ENCODE measurements around the gene YWHAE. TPM values are rescaled to one million over a fixed set of nuclear protein-coding genes. Genes with fewer than 3 reads are reported as not detected.

YWHAE gene
- total RNA-seq, 1 experiment from 2014 or later: 956 TPM

DNA sequence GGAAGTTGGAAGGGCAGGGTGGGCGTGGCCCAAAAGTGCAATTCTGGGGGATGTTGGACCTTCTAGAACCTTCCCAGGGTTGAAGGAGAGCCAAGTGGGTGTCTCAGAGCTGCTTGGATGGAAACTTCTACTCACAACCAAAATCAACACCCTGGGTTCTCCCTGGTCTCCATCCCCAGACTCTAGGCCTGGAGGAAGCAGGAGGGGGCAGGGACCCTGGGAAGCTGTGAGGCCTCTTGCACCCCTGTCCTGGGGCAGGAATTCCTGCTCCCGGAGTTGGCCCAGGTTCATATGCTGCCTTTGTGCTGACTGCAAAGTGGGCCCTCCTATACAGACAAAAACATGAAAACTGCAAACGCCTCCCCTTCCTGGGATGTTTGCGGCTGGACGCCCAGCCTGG, 95.5 kb downstream of the YWHAE start:
- H3K9me3 ChIP-seq: no peaks in the 10 kb centered on the region
- H3K27me3 Mint-ChIP-seq (ENCODE audit: insufficient read depth, unreplicated experiment): peaks cover 5% of the 10 kb centered on the region
- TF ChIP-seq, protein P1, sequence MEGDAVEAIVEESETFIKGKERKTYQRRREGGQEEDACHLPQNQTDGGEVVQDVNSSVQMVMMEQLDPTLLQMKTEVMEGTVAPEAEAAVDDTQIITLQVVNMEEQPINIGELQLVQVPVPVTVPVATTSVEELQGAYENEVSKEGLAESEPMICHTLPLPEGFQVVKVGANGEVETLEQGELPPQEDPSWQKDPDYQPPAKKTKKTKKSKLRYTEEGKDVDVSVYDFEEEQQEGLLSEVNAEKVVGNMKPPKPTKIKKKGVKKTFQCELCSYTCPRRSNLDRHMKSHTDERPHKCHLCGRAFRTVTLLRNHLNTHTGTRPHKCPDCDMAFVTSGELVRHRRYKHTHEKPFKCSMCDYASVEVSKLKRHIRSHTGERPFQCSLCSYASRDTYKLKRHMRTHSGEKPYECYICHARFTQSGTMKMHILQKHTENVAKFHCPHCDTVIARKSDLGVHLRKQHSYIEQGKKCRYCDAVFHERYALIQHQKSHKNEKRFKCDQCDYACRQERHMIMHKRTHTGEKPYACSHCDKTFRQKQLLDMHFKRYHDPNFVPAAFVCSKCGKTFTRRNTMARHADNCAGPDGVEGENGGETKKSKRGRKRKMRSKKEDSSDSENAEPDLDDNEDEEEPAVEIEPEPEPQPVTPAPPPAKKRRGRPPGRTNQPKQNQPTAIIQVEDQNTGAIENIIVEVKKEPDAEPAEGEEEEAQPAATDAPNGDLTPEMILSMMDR (IDR thresholded peaks at IDR 0.05; ENCODE audit: insufficient read depth in 1 of 2, low read depth in 1 of 2, low read length in 1 of 2, severe bottlenecking in 1 of 2, unreplicated experiment in 1 of 2): no peak
- BruUV-seq (replicated peaks): no TSS peak
- no peaks in the 10 kb centered on the region for H3K4me1 ChIP-seq
- intact Hi-C loops (cut with micrococcal nuclease; ENCODE audit: unreplicated experiment): no loop called here
- POLR2A ChIA-PET: no interaction called here
- H3K4me1 Mint-ChIP-seq (ENCODE audit: low read depth, unreplicated experiment): no peaks in the 10 kb centered on the region
- H3K27ac Mint-ChIP-seq (ENCODE audit: unreplicated experiment): no peak overlapping the region
- CTCF ChIA-PET: no interaction called here
- H3K4me3 Mint-ChIP-seq (ENCODE audit: unreplicated experiment): no peak overlapping the region
- H3K36me3 Mint-ChIP-seq (ENCODE audit: insufficient read depth, unreplicated experiment): no peaks in the 10 kb centered on the region
- no peak overlapping the region for H3K4me3 ChIP-seq (ENCODE audit: low read depth, low read length)
- H3K36me3 ChIP-seq (ENCODE audit: control insufficient read depth, insufficient read depth, low read length): no peaks in the 10 kb centered on the region
- no peaks in the 10 kb centered on the region for H3K27me3 ChIP-seq (replicated peaks; ENCODE audit: control insufficient read depth, insufficient read depth, low read length)
- DNase-seq: no peak
- H3K9me3 Mint-ChIP-seq (ENCODE audit: unreplicated experiment): no peaks in the 10 kb centered on the region

DNA sequence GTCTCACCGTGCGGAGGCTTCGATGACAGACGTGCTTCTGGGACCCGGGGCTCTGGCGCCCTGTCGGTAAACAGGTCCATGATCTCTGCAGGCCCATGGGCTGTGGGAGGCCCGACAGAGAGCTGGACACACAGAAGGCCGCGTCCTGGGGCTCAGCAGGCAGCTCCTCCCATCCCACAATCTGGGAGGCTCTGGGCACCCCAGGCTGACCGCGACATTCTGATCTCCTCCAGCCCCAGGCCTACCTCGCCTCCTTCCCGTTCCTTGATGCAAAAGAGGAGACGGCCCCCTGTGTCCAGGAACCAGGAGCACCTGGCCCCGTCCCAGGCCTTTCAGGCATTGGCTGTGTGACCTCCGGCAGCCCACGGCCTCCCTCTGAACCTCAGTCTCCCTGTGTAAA, 97.3 kb downstream of the YWHAE start:
- Mint-ChIP-seq H3K27ac (ENCODE audit: unreplicated experiment) (no peak overlapping the region), H3K27me3 (ENCODE audit: insufficient read depth, unreplicated experiment) (peaks cover 4% of the 10 kb centered on the region), H3K9me3 (ENCODE audit: unreplicated experiment) (no peaks in the 10 kb centered on the region), H3K4me1 (ENCODE audit: low read depth, unreplicated experiment) (no peaks in the 10 kb centered on the region), H3K36me3 (ENCODE audit: insufficient read depth, unreplicated experiment) (no peaks in the 10 kb centered on the region), H3K4me3 (ENCODE audit: unreplicated experiment) (no peak overlapping the region)
- Histone ChIP-seq H3K27me3 (replicated peaks; ENCODE audit: control insufficient read depth, insufficient read depth, low read length) (no peaks in the 10 kb centered on the region), H3K4me3 (ENCODE audit: low read depth, low read length) (no peak overlapping the region), H3K9me3 (no peaks in the 10 kb centered on the region), H3K4me1 (peaks cover 7% of the 10 kb centered on the region; the same call in 1 of the 2 replicates), H3K36me3 (ENCODE audit: control insufficient read depth, insufficient read depth, low read length) (no peaks in the 10 kb centered on the region)
- ChIA-PET CTCF (no interaction called here), POLR2A (no interaction called here)
- TF ChIP-seq, protein P1 (IDR thresholded peaks at IDR 0.05; ENCODE audit: insufficient read depth in 1 of 2, low read depth in 1 of 2, low read length in 1 of 2, severe bottlenecking in 1 of 2, unreplicated experiment in 1 of 2): no peak
- no peak for DNase-seq
- intact Hi-C loops (cut with micrococcal nuclease; ENCODE audit: unreplicated experiment): no loop called here
- no TSS peak for BruUV-seq (replicated peaks)

DNA sequence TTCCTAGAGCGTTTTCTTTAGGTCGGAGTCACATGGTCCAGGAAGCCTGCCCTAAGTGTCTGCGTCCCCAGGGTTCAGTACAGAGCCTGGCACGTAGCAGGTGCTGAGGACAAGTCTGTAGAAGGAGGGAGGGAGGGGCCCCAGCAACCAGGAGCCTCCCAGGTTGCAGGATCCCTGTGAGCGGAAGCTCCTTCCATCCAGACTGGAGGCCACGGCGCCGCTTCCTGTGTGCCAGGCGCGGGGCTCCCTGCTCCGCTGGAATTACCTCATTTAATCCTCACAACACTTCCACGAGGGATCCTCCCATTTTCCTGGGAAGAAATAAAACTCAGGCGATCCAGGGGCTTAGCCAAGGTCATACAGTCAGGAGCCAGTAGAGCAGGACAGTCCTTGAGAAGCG, 98.5 kb downstream of the YWHAE start:
- H3K36me3 ChIP-seq (ENCODE audit: control insufficient read depth, insufficient read depth, low read length): no peaks in the 10 kb centered on the region
- H3K27ac Mint-ChIP-seq (ENCODE audit: unreplicated experiment): no peak overlapping the region
- no TSS peak for BruUV-seq (replicated peaks)
- H3K4me1 ChIP-seq: peaks cover 7% of the 10 kb centered on the region; the same call in 1 of the 2 replicates
- H3K9me3 ChIP-seq: no peaks in the 10 kb centered on the region
- no peaks in the 10 kb centered on the region for H3K36me3 Mint-ChIP-seq (ENCODE audit: insufficient read depth, unreplicated experiment)
- DNase-seq: no peak
- intact Hi-C loops (cut with micrococcal nuclease; ENCODE audit: unreplicated experiment): no loop called here
- CTCF ChIA-PET: interaction anchor here (0.7 kb wide), 1 partner anchor 64 kb away, joined by 5 read pairs; no protein-coding TSS in a partner anchor
- no peaks in the 10 kb centered on the region for H3K27me3 ChIP-seq (replicated peaks; ENCODE audit: control insufficient read depth, insufficient read depth, low read length)
- no peak overlapping the region for H3K4me3 Mint-ChIP-seq (ENCODE audit: unreplicated experiment)
- POLR2A ChIA-PET: no interaction called here
- H3K9me3 Mint-ChIP-seq (ENCODE audit: unreplicated experiment): no peaks in the 10 kb centered on the region
- H3K4me1 Mint-ChIP-seq (ENCODE audit: low read depth, unreplicated experiment): no peaks in the 10 kb centered on the region
- no peak overlapping the region for H3K4me3 ChIP-seq (ENCODE audit: low read depth, low read length)
- no peaks in the 10 kb centered on the region for H3K27me3 Mint-ChIP-seq (ENCODE audit: insufficient read depth, unreplicated experiment)
- TF ChIP-seq, protein P1 (IDR thresholded peaks at IDR 0.05; ENCODE audit: insufficient read depth in 1 of 2, low read depth in 1 of 2, low read length in 1 of 2, severe bottlenecking in 1 of 2, unreplicated experiment in 1 of 2): no peak
